H9 (cell line): ENCODE measurements around the gene COL18A1. TPM values are rescaled to one million over a fixed set of nuclear protein-coding genes. Genes with fewer than 3 reads are reported as not detected.

ENCODE experiments used
- DNase-seq: peaks from one replicate; pipeline ENCODE4 v3.0.0-alpha.2; 2017
- H2AFZ ChIP-seq: one replicate; pipeline ENCODE4 v1.6.1; 2013; ENCODE audit warnings: mild to moderate bottlenecking, low read length, control low read depth, moderate library complexity
- H2AK5ac ChIP-seq: 2 replicates; pipeline ENCODE4 v1.6.1; 2013; ENCODE audit warnings: low read length, control low read depth, mixed read lengths; ENCODE audit not compliant: insufficient read length
- H2BK120ac ChIP-seq: one replicate; pipeline ENCODE4 v1.6.1; 2013; ENCODE audit warnings: low read depth, mild to moderate bottlenecking, low read length, control low read depth, inconsistent platforms; ENCODE audit not compliant: poor library complexity, severe bottlenecking
- H2BK12ac ChIP-seq: 2 replicates; pipeline ENCODE4 v1.6.1; 2013; ENCODE audit warnings: low read length, control low read depth, mixed read lengths, low read depth; ENCODE audit not compliant: insufficient read length
- H2BK15ac ChIP-seq: 2 replicates; pipeline ENCODE4 v1.6.1; 2013; ENCODE audit warnings: low read depth, low read length, control low read depth
- H2BK20ac ChIP-seq: one replicate; pipeline ENCODE4 v1.6.1; 2013; ENCODE audit warnings: low read depth, mild to moderate bottlenecking, low read length, control low read depth, inconsistent platforms; ENCODE audit not compliant: poor library complexity, severe bottlenecking
- H2BK5ac ChIP-seq: 2 replicates; pipeline ENCODE4 v1.6.1; 2013; ENCODE audit warnings: low read length, control low read depth, mixed read lengths; ENCODE audit not compliant: insufficient read length
- H3K14ac ChIP-seq: 2 replicates; pipeline ENCODE4 v1.6.1; 2013; ENCODE audit warnings: low read length, control low read depth; ENCODE audit not compliant: insufficient read depth
- H3K18ac ChIP-seq: 2 replicates; pipeline ENCODE4 v1.6.1; 2013; ENCODE audit warnings: low read depth, mild to moderate bottlenecking, mixed read lengths, low read length, control low read depth; ENCODE audit not compliant: insufficient read length
- H3K23ac ChIP-seq: 2 replicates; pipeline ENCODE4 v1.6.1; 2013; ENCODE audit warnings: low read length, control low read depth, mixed read lengths, low read depth; ENCODE audit not compliant: insufficient read length
- H3K23me2 ChIP-seq: 2 replicates; pipeline ENCODE4 v1.6.1; 2013; ENCODE audit warnings: low read depth, mild to moderate bottlenecking, mixed read lengths, low read length, control low read depth; ENCODE audit not compliant: insufficient read length, poor library complexity, severe bottlenecking
- H3K27ac ChIP-seq: 2 replicates; pipeline ENCODE4 v1.5.1; 2013; ENCODE audit warnings: low read length, control low read depth, mixed read lengths, low read depth; ENCODE audit not compliant: insufficient read length
- H3K27me3 ChIP-seq: 2 replicates; pipeline ENCODE4 v1.6.1; 2013; ENCODE audit warnings: low read length, control low read depth, inconsistent platforms; ENCODE audit not compliant: insufficient read depth
- H3K4ac ChIP-seq: 2 replicates; pipeline ENCODE4 v1.6.1; 2013; ENCODE audit warnings: low read depth, mild to moderate bottlenecking, control low read depth, inconsistent platforms, low read length, moderate library complexity
- H3K4me1 ChIP-seq: 2 replicates; pipeline ENCODE4 v1.6.1; 2013; ENCODE audit warnings: low read length, control low read depth, inconsistent platforms; ENCODE audit not compliant: insufficient read depth
- H3K4me2 ChIP-seq: 2 replicates; pipeline ENCODE4 v1.6.1; 2013; ENCODE audit warnings: low read length, control low read depth, mixed read lengths; ENCODE audit not compliant: insufficient read length, insufficient read depth
- H3K56ac ChIP-seq: 2 replicates; pipeline ENCODE4 v1.6.1; 2013; ENCODE audit warnings: low read depth, mild to moderate bottlenecking, mixed read lengths, low read length, control low read depth; ENCODE audit not compliant: insufficient read length
- H3K79me1 ChIP-seq: 2 replicates; pipeline ENCODE4 v1.6.1; 2013; ENCODE audit warnings: low read depth, mild to moderate bottlenecking, moderate library complexity, low read length, control low read depth, inconsistent platforms; ENCODE audit not compliant: insufficient read depth, poor library complexity, severe bottlenecking
- H3K79me2 ChIP-seq: 2 replicates; pipeline ENCODE4 v1.6.1; 2013; ENCODE audit warnings: low read length, control low read depth, inconsistent platforms; ENCODE audit not compliant: insufficient read depth
- H3K9ac ChIP-seq: 2 replicates; pipeline ENCODE4 v1.6.1; 2013; ENCODE audit warnings: low read length, control low read depth, mixed read lengths; ENCODE audit not compliant: insufficient read length; ENCODE audit errors: extremely low read depth
- H3K9me3 ChIP-seq: one replicate; pipeline ENCODE4 v1.6.1; 2013; ENCODE audit warnings: low read depth, low read length, inconsistent platforms; ENCODE audit not compliant: control insufficient read depth
- H3T11ph ChIP-seq: one replicate; pipeline ENCODE4 v1.6.1; 2013; ENCODE audit warnings: mild to moderate bottlenecking, low read length, control low read depth, inconsistent platforms
- H4K20me1 ChIP-seq: one replicate; pipeline ENCODE4 v1.6.1; 2013; ENCODE audit not compliant: control insufficient read depth, insufficient read length, insufficient read depth
- H4K5ac ChIP-seq: 2 replicates; pipeline ENCODE4 v1.6.1; 2013; ENCODE audit warnings: low read depth, mild to moderate bottlenecking, mixed read lengths, low read length, control low read depth; ENCODE audit not compliant: insufficient read length
- H4K8ac ChIP-seq: replicated peaks from 2 replicates; pipeline ENCODE4 v1.6.1; 2013; ENCODE audit warnings: low read length, control low read depth, mixed read lengths, low read depth; ENCODE audit not compliant: insufficient read length
- H4K91ac ChIP-seq: 2 replicates; pipeline ENCODE4 v1.6.1; 2013; ENCODE audit warnings: low read depth, mild to moderate bottlenecking, moderate library complexity, mixed read lengths, low read length, control low read depth; ENCODE audit not compliant: insufficient read length
- H3K27ac Mint-ChIP-seq, 3 experiments: 2 replicates in 2 of 3; 3 replicates in 1 of 3; pipeline ENCODE4 v1.8.0; 2020 to 2021; ENCODE audit warnings: mixed read lengths in 3 of 3, mild to moderate bottlenecking in 1 of 3, moderate library complexity in 1 of 3
- H3K27me3 Mint-ChIP-seq: 2 replicates; pipeline ENCODE4 v1.8.0; 2021; ENCODE audit warnings: low read depth, mild to moderate bottlenecking, moderate library complexity, mixed read lengths
- H3K36me3 Mint-ChIP-seq, 3 experiments: 2 replicates in 2 of 3; 3 replicates in 1 of 3; pipeline ENCODE4 v1.8.0; 2020 to 2021; ENCODE audit warnings: low read depth in 3 of 3, mixed read lengths in 3 of 3; ENCODE audit not compliant: insufficient read depth in 1 of 3
- H3K4me1 Mint-ChIP-seq, 2 experiments: 2 replicates each; pipeline ENCODE4 v1.8.0; 2020; ENCODE audit warnings: mixed read lengths in 2 of 2
- H3K4me3 Mint-ChIP-seq, 2 experiments: 2 replicates in 1 of 2; 3 replicates in 1 of 2; pipeline ENCODE4 v1.8.0; 2020 to 2021; ENCODE audit warnings: mild to moderate bottlenecking in 2 of 2, mixed read lengths in 2 of 2, moderate library complexity in 1 of 2
- H3K9me3 Mint-ChIP-seq, 2 experiments: 2 replicates in 1 of 2; 3 replicates in 1 of 2; pipeline ENCODE4 v1.8.0; 2020; ENCODE audit warnings: mild to moderate bottlenecking in 2 of 2, mixed read lengths in 2 of 2, moderate library complexity in 1 of 2
- CTCF ChIP-seq: fragments of 200-600 bp; sonication (generic); conservative IDR thresholded peaks from 3 replicates; pipeline ENCODE4 v1.8.0; 2021; ENCODE audit warnings: antibody characterized with exemption, mild to moderate bottlenecking
- WGBS: extraction: QIAGEN DNeasy Blood & Tissue Kit; methylation state at CpG from one replicate; pipeline ENCODE4 v1.1.7; 2013; ENCODE audit warnings: missing lambda C conversion rate, low lambda C conversion rate, mixed read lengths; ENCODE audit not compliant: insufficient read length; ENCODE audit errors: extremely low coverage; 5-methylcytosine and 5-hydroxymethylcytosine counted together
- total RNA-seq: library from RNA; stranded (reverse); gene quantifications from 2 replicates; pipeline ENCODE4 v1.2.1, GENCODE V29; 2021

Gene COL18A1
- total RNA-seq, 1 experiment from 2014 or later: 232 TPM

GRCh38 chr21:45460011-45460565 is 55.1 kb downstream of the COL18A1 start:
- H4K20me1 ChIP-seq: no peaks in the 10 kb centered on the region
- no peak overlapping the region for H3T11ph ChIP-seq
- H3K9ac ChIP-seq: no peak overlapping the region
- Mint-ChIP-seq H3K4me1 (peaks cover 2 to 13% of the 10 kb centered on the region in 2 experiments; a peak in 2 of 4 replicates), H3K4me3 (no peak overlapping the region), H3K36me3 (peaks cover 27 to 42% (median 41%) of the 10 kb centered on the region in 3 experiments), H3K9me3 (peaks cover 15 to 17% of the 10 kb centered on the region in 2 experiments), H3K27ac (no peak overlapping the region; a peak in 1 of 7 replicates), H3K27me3 (no peaks in the 10 kb centered on the region)
- H3K79me1 ChIP-seq: peaks cover 8% of the 10 kb centered on the region
- H3K9me3 ChIP-seq: no peaks in the 10 kb centered on the region
- no peak overlapping the region for H4K91ac ChIP-seq
- no peak overlapping the region for H2AK5ac ChIP-seq
- H4K5ac ChIP-seq: no peak overlapping the region
- no peaks in the 10 kb centered on the region for H3K23me2 ChIP-seq
- WGBS: no CpG with 5 or more reads among the region's 23 CpGs
- no peak overlapping the region for H3K18ac ChIP-seq
- no peak overlapping the region for H2BK15ac ChIP-seq
- no peak overlapping the region for H3K23ac ChIP-seq
- H2BK120ac ChIP-seq: no peak overlapping the region
- H3K79me2 ChIP-seq: peaks cover 11% of the 10 kb centered on the region; the same call in 1 of the 2 replicates
- no peak overlapping the region for H4K8ac ChIP-seq
- H3K27me3 ChIP-seq: no peaks in the 10 kb centered on the region
- no peaks in the 10 kb centered on the region for H3K4me1 ChIP-seq
- H2BK20ac ChIP-seq: no peak overlapping the region
- no peak overlapping the region for H3K4ac ChIP-seq
- no peak overlapping the region for H3K4me2 ChIP-seq
- DNase-seq: no peak
- no peak overlapping the region for H3K14ac ChIP-seq
- no peak for TF ChIP-seq CTCF
- H2BK5ac ChIP-seq: no peak overlapping the region
- H3K56ac ChIP-seq: no peak overlapping the region
- no peak overlapping the region for H3K27ac ChIP-seq
- no peak overlapping the region for H2AFZ ChIP-seq
- H2BK12ac ChIP-seq: no peak overlapping the region
